Forelimb muscle (tissue), 1 donor: ENCODE data around the gene ZNF74. TPM values are rescaled to one million over a fixed set of nuclear protein-coding genes. Genes with fewer than 3 reads are reported as not detected.
"Not testable (repeated sequence)": the region's sequence is repeated elsewhere in the genome, so short reads cannot be mapped to it uniquely, and the experiment has no call there.

Experiments used
- DNase-seq: peaks from one replicate; pipeline ENCODE4 v3.0.0-alpha.2; 2013; ENCODE audit warnings: low read depth
- polyA plus RNA-seq: library from polyadenylated mRNA; unstranded; fragments of 120-200 nt; gene quantifications from one replicate; pipeline ENCODE4 v1.2.1, GENCODE V29; 2013; ENCODE audit not compliant: insufficient read length

ZNF74 gene
- 14.9 TPM for polyA plus RNA-seq

DNA sequence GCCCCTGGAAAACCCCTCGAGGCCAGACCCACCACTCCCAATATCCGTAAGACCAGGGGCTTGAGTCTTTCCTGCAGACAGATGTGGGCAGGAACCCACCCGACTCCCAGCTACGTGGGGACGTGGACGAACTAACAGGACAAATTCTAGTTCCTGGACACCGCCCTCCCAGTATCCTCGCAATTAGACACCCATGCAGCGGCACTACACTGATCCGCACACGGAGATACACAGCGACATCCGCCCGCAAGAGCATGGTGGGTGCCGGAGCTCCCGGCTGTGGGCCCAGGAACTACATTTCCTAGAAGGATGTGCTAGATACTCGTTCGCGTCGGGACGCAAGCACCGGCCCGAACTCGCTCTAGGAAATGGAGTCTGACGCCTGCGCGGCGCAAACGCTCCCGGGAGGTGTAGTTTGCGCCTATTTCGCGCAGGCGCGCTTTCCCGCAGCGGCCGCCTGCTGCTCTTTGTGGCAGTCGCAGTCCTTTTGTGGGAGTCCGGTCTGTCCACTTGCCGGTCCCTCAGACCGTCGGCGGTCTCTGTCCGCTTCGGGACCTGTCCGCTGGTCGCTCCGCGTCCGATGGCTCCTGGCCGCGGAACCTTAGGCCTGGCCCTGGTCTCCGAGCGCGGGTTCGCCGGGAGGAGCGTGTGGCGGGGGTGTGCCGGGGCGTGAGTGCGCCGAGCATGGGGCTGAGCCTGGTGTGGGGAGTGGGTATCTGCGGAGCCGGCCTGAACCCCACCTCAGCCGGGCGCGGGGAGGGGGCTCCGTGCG is at the start of gene ZNF74:
TSS of gene ZNF74 (plus strand) at position 447 of the 772 bp plus-strand sequence. CDS start 478 bp downstream, outside the sequence.
- peak; percentile 85 for DNase-seq

DNA sequence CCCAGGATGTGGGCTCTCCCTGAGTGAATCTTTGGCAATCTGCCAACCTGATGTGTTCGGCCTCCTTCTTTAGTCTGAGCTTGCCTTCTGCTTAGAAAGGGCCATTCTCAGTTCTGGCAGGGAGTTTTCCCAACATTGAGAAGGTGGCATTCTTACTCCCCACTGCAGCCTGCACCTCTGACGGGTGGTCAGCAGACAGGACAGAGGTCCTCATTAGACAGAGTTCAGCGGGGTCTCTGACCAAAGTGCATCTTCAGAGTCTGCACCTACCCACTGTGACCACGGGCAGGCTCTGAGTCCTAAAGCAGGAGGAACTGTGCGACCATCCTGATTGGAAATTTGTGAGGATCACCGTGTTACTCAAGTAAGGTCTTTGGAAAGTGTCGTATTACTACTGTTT is 47.4 kb upstream of the ZNF74 start:
- DNase-seq, result not testable (repeated sequence)

GRCh38 chr22:20352536-20352935 is 41.4 kb upstream of the ZNF74 start:
- DNase-seq, result not testable (repeated sequence)

DNA sequence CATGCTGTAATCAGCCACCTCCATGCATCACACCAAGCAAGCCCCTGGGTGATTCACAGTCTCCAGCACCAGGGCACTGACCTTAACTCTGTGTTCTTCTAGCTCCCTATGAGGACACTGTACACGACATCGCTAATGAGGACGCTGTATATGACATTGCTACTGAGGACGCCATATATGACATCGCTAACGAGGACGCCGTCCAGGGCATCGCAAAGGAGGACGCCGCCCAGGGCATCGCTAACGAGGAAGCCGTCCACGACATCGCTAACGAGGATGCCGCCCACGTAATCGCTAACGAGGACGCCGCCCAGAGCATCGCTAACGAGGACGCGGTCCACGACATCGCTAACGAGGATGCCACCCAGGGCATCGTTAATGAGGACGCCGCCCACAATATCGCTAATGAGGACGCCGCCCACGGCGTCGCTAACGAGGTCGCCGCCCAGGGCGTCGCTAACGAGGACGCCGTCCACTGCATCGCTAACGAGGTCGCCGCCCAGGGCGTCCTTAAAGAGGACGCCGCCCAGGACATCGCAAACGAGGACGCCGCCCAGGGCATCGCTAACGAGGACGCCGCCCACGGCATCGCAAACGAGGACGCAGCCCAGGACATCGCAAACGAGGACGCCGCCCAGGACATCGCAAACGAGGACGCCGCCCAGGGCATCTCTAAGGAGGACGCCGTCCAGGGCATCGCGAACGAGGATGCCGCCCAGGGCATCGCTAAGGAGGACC is 39.5 kb upstream of the ZNF74 start:
- no peak for DNase-seq

- DNase-seq, result not testable (repeated sequence)
Observed at GRCh38 chr22:20355939-20356636, 37.9 kb upstream of the ZNF74 start.

DNA sequence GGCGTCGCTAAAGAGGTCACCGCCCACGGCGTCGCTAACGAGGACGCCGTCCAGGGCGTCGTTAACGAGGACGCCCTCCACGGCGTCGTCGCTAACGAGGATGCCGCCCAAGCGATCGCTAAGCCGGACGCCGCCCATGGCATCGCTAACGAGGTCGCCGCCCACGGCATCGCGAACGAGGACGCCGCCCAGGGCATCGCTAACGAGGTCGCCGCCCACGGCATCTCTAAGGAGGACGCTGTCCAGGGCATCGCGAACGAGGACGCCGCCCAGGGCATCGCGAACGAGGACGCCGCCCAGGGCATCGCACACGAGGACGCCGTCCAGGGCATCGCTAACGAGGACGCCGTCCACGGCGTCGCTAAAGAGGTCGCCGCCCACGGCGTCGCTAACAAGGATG is 37.0 kb upstream of the ZNF74 start:
- DNase-seq, result not testable (repeated sequence)

GRCh38 chr22:20357967-20358366 is 36.0 kb upstream of the ZNF74 start:
- not testable (repeated sequence) for DNase-seq

- DNase-seq, result not testable (repeated sequence)
Observed at GRCh38 chr22:20358503-20359239, 35.3 kb upstream of the ZNF74 start.

DNA sequence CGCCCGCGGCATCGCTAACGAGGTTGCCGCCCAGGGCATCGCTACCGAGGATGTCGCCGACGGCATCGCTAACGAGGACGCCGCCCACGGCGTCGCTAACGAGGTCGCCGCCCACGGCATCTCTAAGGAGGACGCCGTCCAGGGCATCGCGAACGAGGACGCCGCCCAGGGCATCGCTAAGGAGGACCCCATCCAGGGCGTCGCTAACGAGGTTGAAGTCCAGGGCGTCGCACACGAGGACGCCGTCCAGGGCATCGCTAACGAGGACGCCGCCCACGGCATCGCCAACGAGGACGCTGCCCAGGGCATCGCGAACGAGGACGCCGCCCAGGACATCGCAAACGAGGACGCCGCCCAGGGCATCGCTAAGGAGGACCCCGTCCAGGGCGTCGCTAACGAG is 33.7 kb upstream of the ZNF74 start:
- DNase-seq, result not testable (repeated sequence)

GRCh38 chr22:20360866-20361751 is 32.8 kb upstream of the ZNF74 start:
- DNase-seq, result not testable (repeated sequence)

- not testable (repeated sequence) for DNase-seq
Observed at GRCh38 chr22:20361752-20362229, 32.2 kb upstream of the ZNF74 start.

DNA sequence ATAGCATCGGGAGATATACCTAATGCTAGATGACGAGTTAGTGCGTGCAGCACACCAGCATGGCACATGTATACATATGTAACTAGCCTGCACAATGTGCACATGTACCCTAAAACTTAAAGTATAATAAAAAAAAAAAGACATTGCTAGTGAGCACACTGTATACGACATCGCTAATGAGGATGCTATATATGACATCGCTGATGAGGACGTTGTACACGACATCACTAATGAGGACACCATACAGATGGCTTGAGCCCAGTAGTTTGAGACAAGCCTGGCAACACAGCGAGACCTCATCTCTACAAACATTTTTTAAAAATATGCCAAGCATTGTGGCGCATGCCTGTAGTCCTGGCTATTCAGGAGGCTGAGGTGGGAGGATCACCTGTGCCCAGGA is 31.5 kb upstream of the ZNF74 start:
- DNase-seq, result not testable (repeated sequence)

GRCh38 chr22:20364335-20365260 is 29.4 kb upstream of the ZNF74 start:
- not testable (repeated sequence) for DNase-seq

GRCh38 chr22:20366841-20367240 is 27.1 kb upstream of the ZNF74 start:
- not testable (repeated sequence) for DNase-seq

DNA sequence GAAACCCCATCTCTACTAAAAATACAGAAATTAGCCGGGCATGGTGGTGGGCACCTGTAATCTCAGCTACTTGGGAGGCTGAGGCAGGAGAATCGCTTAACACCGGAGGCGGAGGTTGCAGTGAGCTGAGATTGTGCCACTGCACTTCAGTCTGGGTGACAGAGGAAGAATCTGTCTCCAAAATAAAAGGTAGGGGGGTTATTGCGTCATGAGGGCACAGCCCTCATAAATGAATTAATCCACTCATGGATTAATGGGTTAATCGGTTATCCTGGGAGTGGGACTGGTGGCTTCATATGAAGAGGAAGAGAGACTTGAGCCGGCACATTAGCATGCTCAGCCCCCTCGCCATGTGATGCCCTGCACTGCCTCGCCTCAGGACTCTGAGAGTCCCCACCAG is 25.1 kb upstream of the ZNF74 start:
- not testable (repeated sequence) for DNase-seq

- not testable (repeated sequence) for DNase-seq
Observed at GRCh38 chr22:20371687-20372086, 22.3 kb upstream of the ZNF74 start.

DNA sequence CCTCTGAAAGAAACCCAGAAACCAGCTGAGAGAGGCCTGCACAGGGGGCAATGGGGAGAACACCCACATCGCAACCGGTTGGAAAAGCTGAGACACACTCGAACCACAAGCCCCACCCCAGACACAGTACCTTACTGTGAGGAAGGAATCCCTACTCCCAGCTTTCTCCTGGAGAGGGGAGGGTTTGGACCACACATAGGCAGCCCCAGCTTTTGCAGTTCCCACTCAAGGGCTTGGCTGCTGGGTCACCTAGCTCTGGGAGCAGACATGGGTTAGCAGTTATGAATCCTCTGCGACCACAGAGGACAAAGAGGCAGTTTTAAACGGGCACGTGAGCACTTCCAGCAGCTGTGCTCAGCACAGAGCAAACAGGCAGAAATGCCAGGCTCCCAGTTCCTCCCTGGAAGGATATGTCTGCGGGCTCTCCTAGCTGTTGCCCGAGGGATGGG is 21.5 kb upstream of the ZNF74 start:
- not testable (repeated sequence) for DNase-seq

DNA sequence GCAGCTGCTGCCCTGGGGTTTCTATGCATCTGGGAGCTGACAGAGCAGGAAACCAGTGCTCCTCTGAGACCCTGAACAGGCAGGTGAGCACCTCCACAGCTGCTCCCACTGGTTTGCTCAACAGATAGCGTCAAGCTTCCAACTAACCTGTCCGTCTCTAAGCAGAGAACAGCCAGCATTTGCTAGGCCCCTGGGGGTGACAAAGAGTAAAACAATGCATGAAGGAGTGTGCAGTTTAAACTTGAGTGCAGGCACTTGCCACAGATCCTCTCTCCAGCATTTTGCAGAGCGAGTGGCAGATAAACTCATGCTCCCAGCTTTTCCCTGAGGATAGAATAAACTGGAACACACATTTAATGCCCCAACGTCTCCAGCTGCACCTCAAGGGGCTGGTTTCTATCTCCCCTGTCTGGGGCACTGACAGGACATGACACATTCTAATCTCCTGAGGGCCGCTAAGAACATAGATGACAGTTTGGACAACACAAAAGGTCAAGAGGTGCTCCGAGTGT is 20.7 kb upstream of the ZNF74 start:
- not testable (repeated sequence) for DNase-seq

- not testable (repeated sequence) for DNase-seq
Observed at GRCh38 chr22:20374130-20374529, 19.8 kb upstream of the ZNF74 start.
